GM19238 (cell line): ENCODE data around the gene EGF.
A peak's percentile ranks its signal among the peaks of the same experiment; 100 is the strongest.

Experiments
- DNase-seq: peaks from one replicate; pipeline ENCODE4 v3.0.0; 2011; ENCODE audit warnings: low spot score; ENCODE audit not compliant: insufficient read length

The EGF gene

DNA sequence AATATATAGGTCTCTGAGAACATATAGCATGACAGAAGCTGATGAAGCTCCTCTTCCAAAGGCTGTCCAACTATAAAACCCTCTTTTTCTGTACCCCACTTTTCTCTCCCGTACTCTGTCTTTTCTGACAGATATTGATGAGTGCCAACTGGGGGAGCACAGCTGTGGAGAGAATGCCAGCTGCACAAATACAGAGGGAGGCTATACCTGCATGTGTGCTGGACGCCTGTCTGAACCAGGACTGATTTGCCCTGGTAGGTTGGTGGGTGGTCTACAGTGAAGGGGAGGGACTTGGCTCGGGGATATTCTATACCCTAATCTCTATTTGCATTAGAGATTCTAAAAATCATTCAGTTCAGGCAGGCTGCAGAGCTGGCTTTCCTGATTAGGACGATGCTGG lies 80.4 kb downstream of the EGF start:
- no peak for DNase-seq

DNA sequence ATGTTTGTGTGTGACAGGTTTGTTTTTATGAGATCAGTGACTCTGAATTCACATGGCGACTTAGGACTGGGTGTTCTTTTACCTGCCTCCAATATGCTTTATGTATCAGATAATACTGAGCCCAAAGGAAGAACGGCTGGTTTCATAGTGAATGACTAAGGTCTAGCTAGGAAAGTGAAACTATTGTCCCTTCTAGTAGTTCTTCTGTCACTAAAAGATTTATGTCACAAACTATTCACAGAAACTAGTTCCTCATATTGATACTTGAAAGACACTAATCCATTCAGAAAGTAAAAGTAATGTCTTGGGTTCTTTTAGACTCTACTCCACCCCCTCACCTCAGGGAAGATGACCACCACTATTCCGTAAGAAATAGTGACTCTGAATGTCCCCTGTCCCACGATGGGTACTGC lies 81.7 kb downstream of the EGF start:
- DNase-seq = peak; percentile 19

- DNase-seq = no peak
These were observed 83.8 kb downstream of the EGF start for GRCh38 chr4:109996526-109996925.

DNA sequence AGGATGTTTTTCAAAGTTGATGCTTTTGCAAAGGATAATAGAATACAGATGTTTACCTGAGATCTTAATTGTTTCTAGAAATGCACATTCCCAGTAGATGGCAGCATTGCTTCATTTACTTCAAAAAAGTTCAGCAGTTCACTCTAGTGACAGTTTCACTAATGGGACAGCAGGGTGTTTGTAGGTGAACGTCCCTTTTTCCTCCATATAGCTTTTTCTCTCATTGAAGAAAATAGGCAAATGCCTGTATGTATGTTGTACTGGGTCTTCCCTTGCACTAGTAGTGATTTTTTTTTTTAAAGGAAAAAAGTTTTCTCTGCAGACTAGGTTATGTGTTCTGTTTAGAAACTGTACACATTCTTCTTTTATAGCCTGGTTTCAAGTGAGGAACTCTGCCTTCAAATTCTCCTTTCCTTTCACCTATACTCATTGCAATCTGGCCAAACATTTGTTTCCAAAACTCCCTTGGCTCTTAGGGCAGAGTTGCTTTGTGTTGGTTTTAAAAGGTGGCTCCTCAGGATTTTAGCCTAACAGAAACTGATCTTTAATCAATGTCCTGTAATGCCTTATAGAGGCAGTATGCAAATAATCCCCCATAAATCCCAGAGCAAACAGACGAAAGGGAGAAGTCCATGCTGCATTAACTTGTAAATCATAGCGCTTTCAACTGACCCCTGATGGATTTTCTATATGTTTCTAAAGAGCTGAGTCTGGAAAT lies 86.3 kb downstream of the EGF start:
- DNase-seq = peak; percentile 23

- DNase-seq = no peak
These were observed 86.9 kb downstream of the EGF start for GRCh38 chr4:109999585-109999912.

- DNase-seq = no peak
These were observed 89.6 kb downstream of the EGF start for GRCh38 chr4:110002326-110002725.

DNA sequence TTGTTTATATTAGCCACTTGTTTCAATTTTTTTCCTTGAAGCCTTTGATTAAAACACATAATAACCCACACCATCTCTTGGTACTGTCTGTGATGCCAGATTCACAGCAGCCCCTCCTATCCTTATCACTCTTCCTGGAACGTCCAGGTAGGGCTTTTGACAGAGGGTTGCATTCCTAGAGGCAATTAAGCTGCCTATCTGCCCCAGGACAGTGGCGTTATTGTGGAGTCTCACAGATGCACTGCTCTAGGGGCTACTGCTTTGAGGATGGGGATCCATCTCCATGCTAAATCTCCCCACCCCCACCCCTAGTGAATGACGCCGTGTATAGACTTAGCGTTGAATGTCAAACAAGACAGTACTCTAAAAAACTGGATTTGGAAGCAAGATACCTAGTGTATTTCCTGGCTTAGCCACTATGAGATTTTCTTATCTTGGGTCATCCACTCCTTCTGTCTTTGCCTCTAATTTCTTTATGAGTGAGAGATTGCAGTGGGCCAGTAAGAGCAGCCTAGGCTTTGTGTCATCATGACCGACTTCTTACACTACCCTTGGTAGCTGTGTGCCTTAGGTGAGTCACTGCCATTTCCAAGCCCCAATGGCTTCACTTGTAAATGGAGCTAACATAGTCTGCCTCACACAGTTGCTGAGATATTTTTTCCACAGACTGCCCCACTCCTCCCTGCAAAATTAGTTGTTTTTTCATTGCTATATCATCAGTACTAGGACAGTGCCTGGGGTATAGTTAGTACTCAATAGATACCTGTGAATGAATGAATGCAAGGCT lies 90.9 kb downstream of the EGF start:
- no peak for DNase-seq

- no peak for DNase-seq
These were observed 91.9 kb downstream of the EGF start for GRCh38 chr4:110004556-110004955.

GRCh38 chr4:110005461-110006056 lies 92.9 kb downstream of the EGF start:
- DNase-seq = peak; percentile 10

GRCh38 chr4:110007217-110007616 lies 94.5 kb downstream of the EGF start:
- DNase-seq = no peak

GRCh38 chr4:110008540-110008939 lies 95.9 kb downstream of the EGF start:
- DNase-seq = no peak

GRCh38 chr4:110009550-110009949 lies 96.9 kb downstream of the EGF start:
- no peak for DNase-seq

DNA sequence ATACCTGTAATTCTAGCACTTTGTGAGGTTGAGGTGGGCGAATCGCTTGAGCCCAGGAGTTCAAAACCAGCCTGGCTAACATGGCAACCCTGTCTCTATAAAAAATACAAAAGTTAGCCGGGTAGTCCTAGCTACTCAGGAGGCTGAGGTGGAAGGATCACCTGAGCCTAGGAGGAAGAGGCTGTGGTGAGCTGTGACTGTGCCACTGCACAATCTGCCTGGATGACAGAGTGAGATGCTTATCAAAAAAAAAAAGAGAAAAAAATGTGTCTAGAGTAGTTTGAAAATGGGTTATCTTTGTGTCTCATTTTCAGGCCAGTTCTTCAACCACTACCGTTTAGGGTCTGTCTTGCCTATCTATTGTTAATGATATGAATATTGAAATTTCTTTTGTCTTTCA lies 98.1 kb downstream of the EGF start:
- no peak for DNase-seq

- no peak for DNase-seq
These were observed 100.2 kb downstream of the EGF start for GRCh38 chr4:110012917-110013316.

- DNase-seq = no peak
These were observed 101.5 kb downstream of the EGF start for GRCh38 chr4:110014233-110014632.

DNA sequence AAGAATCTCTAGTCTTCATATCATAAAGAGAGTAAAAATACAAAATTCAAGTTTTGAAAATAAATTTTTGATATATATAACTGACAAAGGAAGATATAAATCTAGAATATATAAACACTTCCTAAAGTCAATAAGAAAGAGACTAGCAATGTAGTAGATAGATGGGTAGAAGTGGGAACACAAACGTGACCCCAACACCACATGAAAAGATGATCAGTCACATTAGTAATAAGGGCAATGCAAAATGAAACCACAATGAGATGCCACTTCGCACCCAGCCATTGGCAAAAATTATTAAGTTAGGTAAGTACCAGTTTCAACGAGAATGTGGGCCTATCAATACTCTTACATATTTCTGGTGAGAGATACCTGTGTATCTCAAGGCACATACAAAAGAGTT lies 106.5 kb downstream of the EGF start:
- DNase-seq = no peak

DNA sequence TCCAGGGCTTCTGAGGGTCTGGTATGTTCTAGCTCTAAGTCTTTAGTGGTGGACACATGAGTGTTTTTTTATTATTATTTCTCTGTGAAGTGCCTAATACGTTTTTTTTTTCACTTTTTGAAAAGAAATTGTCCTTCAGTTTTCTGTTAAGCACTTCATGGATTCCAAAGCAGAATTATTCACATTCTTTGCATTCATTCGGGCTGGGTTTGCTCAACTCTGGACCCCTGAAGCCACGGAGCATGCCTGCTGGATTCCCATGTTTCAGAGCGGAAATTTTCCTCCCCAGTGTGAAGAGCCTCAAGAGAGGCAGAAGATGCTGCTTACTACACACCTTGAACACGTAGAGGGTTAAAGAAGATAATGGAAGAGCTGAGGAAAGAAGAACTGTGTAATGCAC lies 107.5 kb downstream of the EGF start:
- DNase-seq = no peak

GRCh38 chr4:110020646-110021443 lies 108.2 kb downstream of the EGF start:
- DNase-seq = no peak

DNA sequence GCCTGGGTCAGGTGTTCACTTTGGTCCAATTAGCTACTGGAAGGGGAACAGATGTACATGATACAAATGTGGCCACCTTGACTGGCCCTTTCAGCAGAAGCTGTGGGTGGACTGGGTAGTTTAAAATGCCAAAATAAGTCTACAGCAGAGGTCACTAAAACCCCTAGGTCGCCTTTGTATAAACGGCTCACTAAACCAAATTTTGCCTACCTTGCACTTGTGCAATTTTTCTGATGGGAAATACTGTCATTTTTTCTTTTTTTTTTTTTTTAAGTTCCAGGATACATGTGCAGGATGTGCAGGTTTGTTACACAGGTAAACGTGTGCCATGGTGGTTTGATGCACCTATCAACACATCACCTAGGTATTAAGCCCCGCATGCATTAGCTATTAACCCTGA lies 109.8 kb downstream of the EGF start:
- DNase-seq = no peak

- DNase-seq = no peak
These were observed 112.4 kb downstream of the EGF start for GRCh38 chr4:110025056-110025455.

DNA sequence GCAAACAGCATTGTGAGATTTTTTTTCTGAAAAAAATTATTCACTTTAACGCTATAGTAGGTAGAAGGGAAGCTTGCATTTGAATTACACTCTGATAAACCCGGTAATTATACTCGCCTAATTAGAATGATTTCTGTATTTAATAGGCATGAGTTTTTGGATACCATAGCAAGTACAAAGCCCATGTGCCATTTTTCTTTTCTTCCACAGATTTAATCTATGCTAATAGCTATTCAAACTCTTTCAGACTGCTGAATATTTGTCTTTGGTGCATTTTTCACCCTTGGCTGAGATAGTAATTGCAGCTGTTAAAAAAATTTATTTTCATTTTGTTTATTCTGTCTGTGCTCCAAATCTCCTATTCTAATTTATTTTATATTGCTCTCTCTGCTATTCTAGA lies 113.0 kb downstream of the EGF start:
- DNase-seq = no peak

GRCh38 chr4:110032603-110033002 lies 119.9 kb downstream of the EGF start:
- no peak for DNase-seq
